ENCODE data around the gene USP47. TPM values are rescaled to one million over a fixed set of nuclear protein-coding genes. Genes with fewer than 3 reads are reported as not detected.

USP47 gene
- total and polyA plus RNA-seq, 8 donors = 40.9 to 127 (median 108) TPM

DNA sequence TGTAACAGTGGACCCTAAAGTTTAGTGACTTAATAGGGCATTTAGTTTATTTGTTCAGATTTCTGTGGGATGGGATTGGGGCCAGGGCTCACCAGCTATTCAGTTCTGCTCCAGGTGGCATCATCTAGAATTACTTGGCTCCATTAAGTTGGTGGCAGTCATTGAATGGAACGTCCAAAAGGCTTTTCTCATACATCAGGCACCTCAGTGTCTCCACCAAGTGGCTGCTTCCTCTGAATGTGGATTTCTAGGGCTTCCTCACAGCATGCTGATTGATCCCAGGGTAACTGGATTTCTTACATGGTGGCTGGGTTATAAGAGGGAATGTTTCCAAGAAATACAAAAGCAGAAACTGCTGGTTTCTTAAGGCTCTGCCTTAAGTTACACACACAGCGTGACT is 34.7 kb downstream of the USP47 start:
- H3K36me3 ChIP-seq = no peaks in the 10 kb centered on the region
- intact Hi-C loops (cut with DNase I) = no loop called here
- H3K9me3 ChIP-seq = no peaks in the 10 kb centered on the region
- H3K4me1 ChIP-seq = peaks cover 2 to 30% of the 10 kb centered on the region in 2 donors
- no peak overlapping the region for H3K4me3 ChIP-seq
- H3K27me3 ChIP-seq = no peaks in the 10 kb centered on the region
- no peak for ATAC-seq
- no peak overlapping the region for H3K27ac ChIP-seq
- TF ChIP-seq, protein P1, sequence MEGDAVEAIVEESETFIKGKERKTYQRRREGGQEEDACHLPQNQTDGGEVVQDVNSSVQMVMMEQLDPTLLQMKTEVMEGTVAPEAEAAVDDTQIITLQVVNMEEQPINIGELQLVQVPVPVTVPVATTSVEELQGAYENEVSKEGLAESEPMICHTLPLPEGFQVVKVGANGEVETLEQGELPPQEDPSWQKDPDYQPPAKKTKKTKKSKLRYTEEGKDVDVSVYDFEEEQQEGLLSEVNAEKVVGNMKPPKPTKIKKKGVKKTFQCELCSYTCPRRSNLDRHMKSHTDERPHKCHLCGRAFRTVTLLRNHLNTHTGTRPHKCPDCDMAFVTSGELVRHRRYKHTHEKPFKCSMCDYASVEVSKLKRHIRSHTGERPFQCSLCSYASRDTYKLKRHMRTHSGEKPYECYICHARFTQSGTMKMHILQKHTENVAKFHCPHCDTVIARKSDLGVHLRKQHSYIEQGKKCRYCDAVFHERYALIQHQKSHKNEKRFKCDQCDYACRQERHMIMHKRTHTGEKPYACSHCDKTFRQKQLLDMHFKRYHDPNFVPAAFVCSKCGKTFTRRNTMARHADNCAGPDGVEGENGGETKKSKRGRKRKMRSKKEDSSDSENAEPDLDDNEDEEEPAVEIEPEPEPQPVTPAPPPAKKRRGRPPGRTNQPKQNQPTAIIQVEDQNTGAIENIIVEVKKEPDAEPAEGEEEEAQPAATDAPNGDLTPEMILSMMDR (IDR thresholded peaks at IDR 0.05) = no peak
- no peak for DNase-seq

DNA sequence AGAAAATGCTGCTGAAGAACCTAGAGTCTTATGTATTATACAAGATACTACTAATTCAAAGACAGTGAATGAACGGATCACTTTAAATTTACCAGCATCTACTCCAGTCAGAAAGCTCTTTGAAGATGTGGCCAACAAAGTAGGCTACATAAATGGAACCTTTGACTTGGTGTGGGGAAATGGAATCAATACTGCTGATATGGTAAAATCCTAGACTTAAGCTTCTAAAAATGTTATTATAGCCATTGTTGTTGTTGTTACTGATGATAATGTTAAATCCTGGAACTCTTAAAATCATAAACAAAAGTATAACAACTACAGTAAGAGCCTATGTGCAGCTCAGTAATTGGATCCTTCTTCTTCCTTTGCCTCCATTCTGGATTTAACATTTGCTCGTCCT is 38.4 kb downstream of the USP47 start:
- DNase-seq = no peak
- ATAC-seq = no peak
- H3K36me3 ChIP-seq = peaks cover 0 to 12% of the 10 kb centered on the region in 2 donors
- TF ChIP-seq, protein P1 (IDR thresholded peaks at IDR 0.05) = no peak
- H3K4me3 ChIP-seq = no peak overlapping the region
- H3K27me3 ChIP-seq = no peaks in the 10 kb centered on the region
- H3K27ac ChIP-seq = no peak overlapping the region
- intact Hi-C loops (cut with DNase I) = no loop called here
- no peaks in the 10 kb centered on the region for H3K9me3 ChIP-seq
- H3K4me1 ChIP-seq = peaks cover 0 to 15% of the 10 kb centered on the region in 2 donors

DNA sequence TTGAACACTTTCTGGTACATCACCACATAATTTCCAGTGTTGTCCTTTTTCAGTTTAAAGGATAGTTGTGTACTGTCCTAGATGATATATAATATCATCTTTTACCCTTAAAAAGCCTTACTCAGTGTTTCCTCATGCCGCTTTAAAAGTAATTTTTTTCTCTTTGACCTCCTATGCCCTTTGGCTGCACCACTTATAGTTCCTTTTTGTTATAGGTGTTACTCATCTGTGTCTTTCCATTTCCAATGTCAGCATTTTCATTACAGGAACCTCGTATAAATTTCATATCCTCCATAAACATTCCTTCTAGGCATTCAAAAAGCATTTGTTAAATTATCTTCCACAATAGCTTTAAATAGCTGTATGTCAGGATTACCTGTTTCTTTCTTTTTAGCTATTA is 40.8 kb downstream of the USP47 start:
- ATAC-seq (no peak), DNase-seq (no peak)
- TF ChIP-seq, protein P1 (IDR thresholded peaks at IDR 0.05) = no peak
- intact Hi-C loops (cut with DNase I) = no loop called here
- no peaks in the 10 kb centered on the region for H3K27me3 ChIP-seq
- no peaks in the 10 kb centered on the region for H3K9me3 ChIP-seq
- peaks cover 0 to 15% of the 10 kb centered on the region in 2 donors for H3K4me1 ChIP-seq
- no peak overlapping the region for H3K4me3 ChIP-seq
- H3K27ac ChIP-seq = no peak overlapping the region
- H3K36me3 ChIP-seq = peaks cover 0 to 35% of the 10 kb centered on the region in 2 donors

DNA sequence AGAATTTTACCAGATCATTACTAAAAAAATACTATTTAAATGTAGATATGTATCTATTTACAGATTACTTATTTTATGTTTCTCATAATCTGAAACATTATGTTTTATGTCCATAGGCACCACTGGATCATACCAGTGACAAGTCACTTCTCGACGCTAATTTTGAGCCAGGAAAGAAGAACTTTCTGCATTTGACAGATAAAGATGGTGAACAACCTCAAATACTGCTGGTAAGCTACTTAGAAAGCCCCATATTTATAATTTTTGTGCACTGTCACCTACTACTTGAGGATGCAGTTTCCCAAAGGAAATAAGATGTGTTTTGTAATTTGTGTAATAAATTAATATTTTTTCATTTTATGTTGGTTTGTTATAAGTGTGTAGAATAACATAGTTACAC is 42.6 kb downstream of the USP47 start:
- ATAC-seq (no peak), DNase-seq (no peak)
- Histone ChIP-seq H3K27ac (no peak overlapping the region), H3K9me3 (no peaks in the 10 kb centered on the region), H3K36me3 (peaks cover 0 to 40% of the 10 kb centered on the region in 2 donors), H3K4me3 (no peak overlapping the region), H3K27me3 (no peaks in the 10 kb centered on the region), H3K4me1 (peaks cover 0 to 15% of the 10 kb centered on the region in 2 donors)
- intact Hi-C loops (cut with DNase I) = no loop called here
- TF ChIP-seq, protein P1 (IDR thresholded peaks at IDR 0.05) = no peak

DNA sequence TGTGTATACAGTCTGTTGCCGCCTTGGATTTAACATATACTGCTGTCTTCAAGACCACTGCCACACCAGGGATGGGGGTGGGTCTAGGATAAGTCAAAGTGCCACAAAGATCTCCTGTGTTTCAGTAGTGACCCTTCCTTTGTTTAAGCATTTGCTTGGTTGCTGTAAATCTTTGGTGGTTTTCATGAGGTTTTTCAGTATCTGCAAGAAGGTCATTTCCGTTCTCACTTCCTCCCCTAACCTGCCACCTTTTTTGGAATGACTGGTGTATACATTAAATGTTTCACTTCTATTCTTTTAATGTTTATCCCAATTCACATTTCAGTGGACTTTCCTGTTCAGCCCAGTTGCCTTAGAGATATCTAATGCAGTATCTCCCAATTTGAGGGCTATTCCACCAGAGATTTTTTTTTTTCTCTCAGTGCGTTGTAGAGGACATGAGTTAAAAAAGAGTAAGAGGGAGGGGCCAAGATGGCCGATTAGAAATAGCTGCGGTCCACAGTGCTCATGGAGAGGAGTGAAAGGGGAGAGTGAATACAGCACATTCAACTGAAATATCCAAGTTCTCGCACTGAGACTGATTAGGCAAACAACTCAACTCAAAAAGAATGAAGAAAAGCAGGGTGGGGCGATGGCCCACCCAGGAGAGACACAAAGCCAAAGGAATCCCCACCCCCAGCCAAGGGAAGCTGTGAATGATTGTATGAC is 43.2 kb downstream of the USP47 start:
- peaks cover 0 to 40% of the 10 kb centered on the region in 2 donors for H3K36me3 ChIP-seq
- intact Hi-C loops (cut with DNase I) = no loop called here
- TF ChIP-seq, protein P1 (IDR thresholded peaks at IDR 0.05) = no peak
- H3K4me1 ChIP-seq = peaks cover 0 to 15% of the 10 kb centered on the region in 2 donors
- no peak overlapping the region for H3K27ac ChIP-seq
- H3K4me3 ChIP-seq = no peak overlapping the region
- ATAC-seq (no peak), DNase-seq (no peak)
- H3K27me3 ChIP-seq = no peaks in the 10 kb centered on the region
- no peaks in the 10 kb centered on the region for H3K9me3 ChIP-seq
